Measurements from ENCODE around the gene HIBADH. TPM values are rescaled to one million over a fixed set of nuclear protein-coding genes. Genes with fewer than 3 reads are reported as not detected.

HIBADH gene
- total RNA-seq, 1 donor from 2014 or later, result 38.1 TPM

- intact Hi-C loops (cut with DNase I), result no loop called here
- Histone ChIP-seq H3K27ac (no peak overlapping the region), H3K27me3 (no peaks in the 10 kb centered on the region), H3K4me3 (no peak overlapping the region), H3K9me3 (no peaks in the 10 kb centered on the region), H3K36me3 (no peaks in the 10 kb centered on the region), H3K4me1 (no peaks in the 10 kb centered on the region)
- DNase-seq (ENCODE audit: extremely low spot score in 2 of 2), result no peak
- no peak for TF ChIP-seq POLR2A (IDR thresholded peaks at IDR 0.05)
- no peak for TF ChIP-seq CTCF (IDR thresholded peaks at IDR 0.05)
- no peak for TF ChIP-seq POLR2AphosphoS5 (IDR thresholded peaks at IDR 0.05; ENCODE audit: insufficient read depth in 1 of 2, low read depth in 1 of 2)
Observed at GRCh38 chr7:27689150-27689549, 26.5 kb upstream of the HIBADH start.

GRCh38 chr7:27688646-27689045 lies 26.0 kb upstream of the HIBADH start:
- H3K4me1 ChIP-seq, result no peaks in the 10 kb centered on the region
- TF ChIP-seq POLR2A (IDR thresholded peaks at IDR 0.05) (no peak), CTCF (IDR thresholded peaks at IDR 0.05) (no peak), POLR2AphosphoS5 (IDR thresholded peaks at IDR 0.05; ENCODE audit: insufficient read depth in 1 of 2, low read depth in 1 of 2) (no peak)
- H3K36me3 ChIP-seq, result no peaks in the 10 kb centered on the region
- no peak for DNase-seq (ENCODE audit: extremely low spot score in 2 of 2)
- intact Hi-C loops (cut with DNase I), result no loop called here
- H3K4me3 ChIP-seq, result no peak overlapping the region
- H3K27me3 ChIP-seq, result no peaks in the 10 kb centered on the region
- H3K9me3 ChIP-seq, result no peaks in the 10 kb centered on the region
- no peak overlapping the region for H3K27ac ChIP-seq

- no peak for DNase-seq (ENCODE audit: extremely low spot score in 2 of 2)
- intact Hi-C loops (cut with DNase I), result no loop called here
- Histone ChIP-seq H3K36me3 (no peaks in the 10 kb centered on the region), H3K9me3 (no peaks in the 10 kb centered on the region), H3K4me3 (no peak overlapping the region), H3K27ac (no peak overlapping the region), H3K4me1 (no peaks in the 10 kb centered on the region), H3K27me3 (no peaks in the 10 kb centered on the region)
- no peak for TF ChIP-seq POLR2AphosphoS5 (IDR thresholded peaks at IDR 0.05; ENCODE audit: insufficient read depth in 1 of 2, low read depth in 1 of 2)
- TF ChIP-seq POLR2A (IDR thresholded peaks at IDR 0.05), result no peak
- no peak for TF ChIP-seq CTCF (IDR thresholded peaks at IDR 0.05)
Observed at GRCh38 chr7:27688056-27688455, 25.4 kb upstream of the HIBADH start.

GRCh38 chr7:27686315-27686714 lies 23.6 kb upstream of the HIBADH start:
- DNase-seq (ENCODE audit: extremely low spot score in 2 of 2), result no peak
- no peaks in the 10 kb centered on the region for H3K27me3 ChIP-seq
- H3K36me3 ChIP-seq, result no peaks in the 10 kb centered on the region
- no peak overlapping the region for H3K4me3 ChIP-seq
- H3K4me1 ChIP-seq, result no peaks in the 10 kb centered on the region
- no peak for TF ChIP-seq POLR2A (IDR thresholded peaks at IDR 0.05)
- TF ChIP-seq POLR2AphosphoS5 (IDR thresholded peaks at IDR 0.05; ENCODE audit: insufficient read depth in 1 of 2, low read depth in 1 of 2), result no peak
- no peak for TF ChIP-seq CTCF (IDR thresholded peaks at IDR 0.05)
- H3K9me3 ChIP-seq, result no peaks in the 10 kb centered on the region
- intact Hi-C loops (cut with DNase I), result no loop called here
- no peak overlapping the region for H3K27ac ChIP-seq

GRCh38 chr7:27685893-27686292 lies 23.2 kb upstream of the HIBADH start:
- no peak for DNase-seq (ENCODE audit: extremely low spot score in 2 of 2)
- no peaks in the 10 kb centered on the region for H3K4me1 ChIP-seq
- intact Hi-C loops (cut with DNase I), result no loop called here
- H3K27ac ChIP-seq, result no peak overlapping the region
- no peak overlapping the region for H3K4me3 ChIP-seq
- H3K36me3 ChIP-seq, result no peaks in the 10 kb centered on the region
- no peaks in the 10 kb centered on the region for H3K9me3 ChIP-seq
- no peaks in the 10 kb centered on the region for H3K27me3 ChIP-seq
- TF ChIP-seq POLR2AphosphoS5 (IDR thresholded peaks at IDR 0.05; ENCODE audit: insufficient read depth in 1 of 2, low read depth in 1 of 2), result no peak
- no peak for TF ChIP-seq CTCF (IDR thresholded peaks at IDR 0.05)

Measured in vagina (tissue), 2 donors.